ENCODE results near the gene AUTS2. TPM values are rescaled to one million over a fixed set of nuclear protein-coding genes. Genes with fewer than 3 reads are reported as not detected.
A peak's percentile ranks its signal among the peaks of the same experiment; 100 is the strongest.

AUTS2 gene
- polyA plus RNA-seq, 1 experiment, result 0.54 TPM

GRCh38 chr7:69625798-69626197, 27.5 kb downstream of the AUTS2 start:
- CTCF ChIA-PET, result no interaction called here
- TF ChIP-seq, protein P1, sequence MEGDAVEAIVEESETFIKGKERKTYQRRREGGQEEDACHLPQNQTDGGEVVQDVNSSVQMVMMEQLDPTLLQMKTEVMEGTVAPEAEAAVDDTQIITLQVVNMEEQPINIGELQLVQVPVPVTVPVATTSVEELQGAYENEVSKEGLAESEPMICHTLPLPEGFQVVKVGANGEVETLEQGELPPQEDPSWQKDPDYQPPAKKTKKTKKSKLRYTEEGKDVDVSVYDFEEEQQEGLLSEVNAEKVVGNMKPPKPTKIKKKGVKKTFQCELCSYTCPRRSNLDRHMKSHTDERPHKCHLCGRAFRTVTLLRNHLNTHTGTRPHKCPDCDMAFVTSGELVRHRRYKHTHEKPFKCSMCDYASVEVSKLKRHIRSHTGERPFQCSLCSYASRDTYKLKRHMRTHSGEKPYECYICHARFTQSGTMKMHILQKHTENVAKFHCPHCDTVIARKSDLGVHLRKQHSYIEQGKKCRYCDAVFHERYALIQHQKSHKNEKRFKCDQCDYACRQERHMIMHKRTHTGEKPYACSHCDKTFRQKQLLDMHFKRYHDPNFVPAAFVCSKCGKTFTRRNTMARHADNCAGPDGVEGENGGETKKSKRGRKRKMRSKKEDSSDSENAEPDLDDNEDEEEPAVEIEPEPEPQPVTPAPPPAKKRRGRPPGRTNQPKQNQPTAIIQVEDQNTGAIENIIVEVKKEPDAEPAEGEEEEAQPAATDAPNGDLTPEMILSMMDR (IDR thresholded peaks at IDR 0.05; ENCODE audit: insufficient read depth, low read depth, low read length), result no peak
- no peaks in the 10 kb centered on the region for H3K36me3 ChIP-seq (ENCODE audit: control insufficient read depth, insufficient read depth, low read length)
- DNase-seq (ENCODE audit: low read depth), result no peak
- POLR2A ChIA-PET, result no interaction called here
- no peak overlapping the region for H3K4me3 ChIP-seq (ENCODE audit: low read depth, low read length)
- H3K27me3 ChIP-seq (ENCODE audit: control insufficient read depth, insufficient read depth, low read length), result no peaks in the 10 kb centered on the region

DNA sequence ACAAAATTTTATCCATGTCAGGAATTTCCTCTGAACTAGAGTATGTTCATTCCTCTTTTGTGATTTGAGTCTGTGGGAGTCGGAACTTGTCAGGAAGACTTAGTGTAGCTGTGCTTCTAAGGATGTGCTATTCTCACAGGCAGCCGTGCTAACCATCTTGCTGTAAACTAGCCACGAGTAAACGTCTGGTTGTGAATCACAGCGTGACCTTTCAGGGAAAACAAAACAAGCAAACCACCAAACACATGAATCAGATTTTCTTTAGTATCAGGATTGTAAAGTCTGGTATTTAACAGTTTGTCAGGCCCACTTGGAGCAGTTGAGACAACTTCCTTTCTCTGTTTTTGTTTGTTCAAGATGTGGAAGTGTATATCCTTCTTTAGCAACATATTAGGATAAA, 32.0 kb downstream of the AUTS2 start:
- no peaks in the 10 kb centered on the region for H3K36me3 ChIP-seq (ENCODE audit: control insufficient read depth, insufficient read depth, low read length)
- H3K27me3 ChIP-seq (ENCODE audit: control insufficient read depth, insufficient read depth, low read length), result no peaks in the 10 kb centered on the region
- DNase-seq (ENCODE audit: low read depth), result peak; percentile 25
- ChIA-PET CTCF (no interaction called here), POLR2A (no interaction called here)
- TF ChIP-seq, protein P1 (IDR thresholded peaks at IDR 0.05; ENCODE audit: insufficient read depth, low read depth, low read length), result no peak
- H3K4me3 ChIP-seq (ENCODE audit: low read depth, low read length), result no peak overlapping the region

- POLR2A ChIA-PET, result no interaction called here
- no peak for DNase-seq (ENCODE audit: low read depth)
- Histone ChIP-seq H3K4me3 (ENCODE audit: low read depth, low read length) (no peak overlapping the region), H3K36me3 (ENCODE audit: control insufficient read depth, insufficient read depth, low read length) (no peaks in the 10 kb centered on the region), H3K27me3 (ENCODE audit: control insufficient read depth, insufficient read depth, low read length) (no peaks in the 10 kb centered on the region)
- CTCF ChIA-PET, result no interaction called here
- TF ChIP-seq, protein P1 (IDR thresholded peaks at IDR 0.05; ENCODE audit: insufficient read depth, low read depth, low read length), result no peak
Observed at GRCh38 chr7:69631131-69631530, 32.9 kb downstream of the AUTS2 start.

DNA sequence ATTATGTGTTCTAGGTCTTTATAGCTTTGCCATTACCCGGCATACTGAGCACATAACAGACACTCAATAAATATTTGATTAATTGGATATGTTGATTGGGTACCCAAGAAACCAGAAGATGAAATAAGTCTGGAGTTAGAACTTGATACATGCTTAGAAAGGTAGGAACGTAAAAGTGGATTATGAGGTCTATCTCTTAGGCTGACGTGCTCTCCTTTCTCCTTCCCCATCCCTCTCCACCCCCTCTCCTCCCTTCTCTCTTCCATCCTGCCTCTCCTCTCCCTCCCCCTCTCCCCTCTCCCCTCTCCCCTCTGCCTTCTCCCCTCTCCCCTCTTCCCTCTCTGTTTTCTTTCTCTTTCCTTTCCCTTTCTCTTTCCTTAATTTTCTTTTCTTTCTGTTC, 34.0 kb downstream of the AUTS2 start:
- DNase-seq (ENCODE audit: low read depth), result no peak
- Histone ChIP-seq H3K27me3 (ENCODE audit: control insufficient read depth, insufficient read depth, low read length) (no peaks in the 10 kb centered on the region), H3K36me3 (ENCODE audit: control insufficient read depth, insufficient read depth, low read length) (no peaks in the 10 kb centered on the region), H3K4me3 (ENCODE audit: low read depth, low read length) (no peak overlapping the region)
- TF ChIP-seq, protein P1 (IDR thresholded peaks at IDR 0.05; ENCODE audit: insufficient read depth, low read depth, low read length), result no peak
- ChIA-PET POLR2A (no interaction called here), CTCF (no interaction called here)

- POLR2A ChIA-PET, result no interaction called here
- CTCF ChIA-PET, result no interaction called here
- no peak overlapping the region for H3K4me3 ChIP-seq (ENCODE audit: low read depth, low read length)
- TF ChIP-seq, protein P1 (IDR thresholded peaks at IDR 0.05; ENCODE audit: insufficient read depth, low read depth, low read length), result no peak
- no peaks in the 10 kb centered on the region for H3K36me3 ChIP-seq (ENCODE audit: control insufficient read depth, insufficient read depth, low read length)
- H3K27me3 ChIP-seq (ENCODE audit: control insufficient read depth, insufficient read depth, low read length), result no peaks in the 10 kb centered on the region
- no peak for DNase-seq (ENCODE audit: low read depth)
Observed at GRCh38 chr7:69633122-69633831, 35.0 kb downstream of the AUTS2 start.

All from BJ (cell line).